GM21515 (cell line): ENCODE measurements around the gene SGSM1.
"Not testable (repeated sequence)": the region's sequence is repeated elsewhere in the genome, so short reads cannot be mapped to it uniquely, and the experiment has no call there.

Experiments
- ATAC-seq: cut with Tn5 transposase; IDR thresholded peaks from one replicate; pipeline ENCODE4 v1.9.1; 2021; ENCODE audit not compliant: unreplicated experiment

SGSM1 gene

DNA sequence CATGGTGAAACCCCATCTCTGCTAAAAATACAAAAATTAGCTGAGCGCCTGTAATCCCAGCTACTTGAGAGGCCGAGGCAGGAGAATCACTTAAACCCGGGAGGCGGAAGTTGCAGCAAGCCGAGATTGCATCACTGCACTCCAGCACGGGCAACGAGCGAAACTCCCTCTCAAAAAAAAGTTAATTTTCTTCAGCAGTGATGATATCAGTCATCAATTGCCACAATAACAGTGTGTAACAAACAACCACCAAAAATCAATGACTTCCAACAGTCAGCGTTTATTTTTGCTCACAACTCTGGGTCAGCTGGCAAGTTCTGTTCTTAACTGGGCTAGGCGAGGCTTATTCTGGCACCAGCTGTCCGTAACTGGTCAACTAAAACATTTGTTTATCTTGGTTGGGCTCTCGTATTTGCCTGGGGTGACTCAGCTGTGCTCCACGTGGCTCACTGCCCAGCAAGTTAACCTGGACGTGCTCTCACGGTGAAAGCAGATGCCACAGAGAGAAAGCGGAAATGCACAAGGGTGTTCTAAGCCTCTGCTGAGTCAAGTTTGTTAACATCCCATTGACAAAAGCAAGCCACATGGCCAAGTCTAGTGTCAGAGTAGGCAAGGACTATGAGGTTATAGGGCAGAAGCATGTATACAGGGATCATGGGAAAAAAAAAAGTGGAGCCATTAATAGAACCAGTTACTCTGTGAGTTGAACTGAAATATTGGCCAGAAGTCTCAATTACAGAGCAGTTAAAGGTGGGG, 88.4 kb downstream of the SGSM1 start:
- no peak for ATAC-seq

DNA sequence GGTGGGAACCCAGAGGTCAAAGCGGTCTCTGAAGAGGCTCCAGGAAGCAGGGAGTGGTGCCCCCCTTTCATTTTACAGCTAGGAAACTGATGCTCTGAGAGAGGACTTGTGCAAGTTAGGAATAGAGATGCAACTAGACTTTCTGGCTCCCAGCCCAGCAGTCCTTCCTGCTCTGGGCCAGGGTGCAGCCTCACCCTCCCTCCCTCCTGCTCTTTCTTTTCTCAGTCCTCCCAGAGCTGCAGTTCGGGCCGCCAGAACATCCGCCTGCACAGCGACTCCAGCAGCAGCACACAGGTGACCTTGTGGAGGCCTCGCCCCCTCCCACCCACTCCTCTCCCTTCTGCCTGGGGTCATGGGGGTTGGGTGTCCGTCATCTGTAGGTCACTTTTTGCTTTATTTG, 89.0 kb downstream of the SGSM1 start:
- no peak for ATAC-seq

- no peak for ATAC-seq
Measured at GRCh38 chr22:24901448-24901847, 95.4 kb downstream of the SGSM1 start.

DNA sequence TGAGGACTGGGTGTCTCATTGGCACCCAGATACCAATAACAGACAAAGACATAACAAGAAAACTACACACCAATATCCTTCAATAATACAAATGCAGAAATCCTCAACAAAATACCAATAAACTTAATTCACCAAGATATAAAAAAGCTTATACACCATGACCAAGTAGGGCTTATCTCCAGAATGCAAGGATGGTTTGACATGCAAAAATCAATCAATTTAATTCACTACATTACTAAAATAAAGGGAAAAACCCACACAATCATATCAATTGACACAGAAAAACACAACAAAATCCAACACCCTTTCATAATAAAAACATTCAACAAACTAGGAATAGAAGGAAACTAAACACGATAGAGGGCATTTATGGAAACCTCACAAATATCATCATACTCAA, 99.9 kb downstream of the SGSM1 start:
- ATAC-seq = no peak

DNA sequence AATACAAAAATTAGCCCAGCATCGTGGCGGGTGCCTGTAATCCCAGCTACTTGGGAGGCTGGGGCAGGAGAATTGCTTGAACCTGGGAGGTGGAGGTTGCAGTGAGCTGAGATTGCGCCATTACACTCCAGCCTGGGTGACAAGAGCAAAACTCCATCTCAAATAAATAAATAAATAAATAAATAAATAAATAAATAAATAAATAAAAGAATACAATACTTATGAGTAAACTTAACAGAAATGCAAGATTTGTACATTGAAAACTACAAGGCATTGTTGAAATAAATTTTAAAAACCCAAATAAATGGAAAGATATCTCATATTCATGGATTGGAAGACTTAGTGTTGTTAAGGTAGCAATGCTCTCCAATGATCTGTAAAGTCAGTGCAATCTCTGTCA, 101.1 kb downstream of the SGSM1 start:
- not testable (repeated sequence) for ATAC-seq

DNA sequence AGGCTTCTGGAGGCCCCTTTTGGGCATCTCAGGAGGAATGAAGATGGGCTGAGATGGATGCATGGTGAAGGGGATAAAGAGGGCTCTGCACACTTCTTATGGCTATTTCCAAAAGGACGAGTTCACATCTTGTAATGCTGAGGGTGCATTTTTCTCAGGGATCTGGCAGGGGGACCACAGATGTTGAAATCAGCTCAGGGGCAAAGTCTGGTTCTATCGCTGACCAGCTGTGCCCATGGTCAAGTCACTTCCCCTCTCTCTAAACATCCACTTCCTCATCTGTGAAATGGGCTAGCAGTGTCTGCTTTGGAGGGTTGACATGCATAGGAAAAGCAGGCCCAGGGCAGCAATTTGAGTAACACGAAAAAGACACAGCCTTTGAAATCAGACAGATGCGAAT, 114.0 kb downstream of the SGSM1 start:
- ATAC-seq = no peak

GRCh38 chr22:24925586-24926427, 119.8 kb downstream of the SGSM1 start:
- no peak for ATAC-seq

DNA sequence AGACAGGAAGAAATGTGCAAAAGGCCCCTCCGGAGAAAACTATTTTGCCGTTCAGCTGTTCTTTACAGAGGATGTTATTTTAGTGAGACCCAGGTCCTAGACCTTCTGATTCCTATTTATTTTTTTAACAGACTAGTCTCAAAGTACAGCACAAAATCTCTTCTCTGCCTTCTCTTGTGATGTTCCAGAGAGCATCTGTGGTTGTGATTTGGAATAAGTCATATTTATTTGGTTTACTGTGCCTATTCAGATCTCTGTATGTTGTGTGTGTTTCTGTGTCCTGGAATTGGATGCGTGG, 120.4 kb downstream of the SGSM1 start:
- ATAC-seq = no peak

GRCh38 chr22:24926849-24927579, 121.0 kb downstream of the SGSM1 start:
- ATAC-seq = no peak

DNA sequence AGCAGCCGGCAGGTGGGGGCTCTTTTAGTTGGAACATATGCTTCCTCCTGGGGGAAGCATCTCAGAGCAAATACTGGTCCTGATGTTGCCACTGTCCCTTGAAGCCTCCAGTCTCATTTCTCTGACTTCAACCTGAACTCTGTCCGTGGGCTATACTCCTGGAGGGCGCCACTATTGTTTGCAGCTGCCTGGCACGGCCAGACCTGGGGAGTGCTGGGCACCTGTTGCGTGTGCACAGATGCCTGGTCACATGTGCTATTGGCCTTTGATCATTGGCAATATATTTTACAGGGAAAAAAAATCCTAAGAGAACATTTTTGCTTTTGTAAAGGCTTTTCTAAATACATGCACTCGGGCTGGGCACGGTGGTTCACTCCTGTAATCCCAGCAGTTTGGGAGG, 122.3 kb downstream of the SGSM1 start:
- no peak for ATAC-seq

GRCh38 chr22:24930678-24931077, 124.7 kb downstream of the SGSM1 start:
- no peak for ATAC-seq

DNA sequence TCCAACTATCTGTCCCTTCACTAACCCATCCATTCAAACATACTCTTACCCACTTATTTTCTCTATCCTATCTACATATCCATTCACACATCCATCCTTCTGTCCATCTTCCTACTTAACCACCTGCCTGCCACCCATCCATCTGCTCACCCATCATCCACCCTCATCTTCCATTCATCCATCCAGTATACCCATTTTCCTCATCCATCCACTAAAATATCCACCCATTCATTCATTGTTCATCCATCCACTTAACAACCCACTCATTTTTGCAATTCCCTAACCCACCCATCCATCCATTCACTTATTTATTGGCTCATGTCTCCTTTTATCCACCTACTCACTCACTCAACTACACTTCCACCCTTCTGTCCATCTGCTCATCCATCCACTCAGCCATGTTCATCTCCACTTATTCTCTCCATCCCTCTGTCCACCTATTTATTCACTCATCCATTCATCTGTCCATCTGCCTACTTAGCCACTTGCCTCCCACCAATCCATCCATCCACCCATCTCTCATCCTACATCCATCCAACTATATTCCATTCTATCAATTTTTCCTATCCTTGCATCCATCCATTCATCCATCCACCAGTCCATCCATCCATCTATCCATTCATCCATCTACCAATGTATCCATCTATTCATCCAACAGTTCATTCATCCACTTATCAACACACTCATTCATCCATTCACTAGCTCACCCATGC, 129.9 kb downstream of the SGSM1 start:
- ATAC-seq = no peak

GRCh38 chr22:24937114-24937513, 131.1 kb downstream of the SGSM1 start:
- no peak for ATAC-seq

DNA sequence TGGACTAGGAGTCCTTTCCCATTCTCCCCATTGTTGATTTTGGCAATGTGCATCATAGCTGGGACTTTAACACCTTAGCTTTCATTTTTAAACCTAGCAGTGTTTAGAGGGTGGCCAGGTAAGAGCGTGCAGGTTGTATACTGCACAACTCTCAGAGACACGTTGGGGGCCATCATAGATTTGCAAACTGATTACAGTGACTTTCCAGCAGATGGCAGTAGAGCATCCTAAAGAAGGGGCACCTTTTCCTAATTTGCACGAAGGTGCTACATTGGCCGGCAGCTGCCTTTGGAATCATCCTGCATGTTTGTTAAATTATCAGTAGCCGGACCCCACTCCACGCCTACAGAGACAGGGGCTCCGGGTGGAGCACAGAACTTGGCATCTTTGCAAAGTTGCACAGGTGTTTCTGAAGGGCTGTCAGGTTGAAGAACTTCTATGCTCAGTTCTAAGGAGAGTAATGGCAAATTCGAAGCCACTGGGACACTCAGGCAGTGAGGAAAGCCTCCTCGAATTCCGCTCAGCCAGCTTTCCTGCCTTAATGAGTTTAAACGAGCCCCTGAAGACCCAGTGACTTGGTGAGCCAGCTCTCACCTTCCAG, 132.8 kb downstream of the SGSM1 start:
- no peak for ATAC-seq

GRCh38 chr22:24942301-24942700, 136.3 kb downstream of the SGSM1 start:
- ATAC-seq = no peak

DNA sequence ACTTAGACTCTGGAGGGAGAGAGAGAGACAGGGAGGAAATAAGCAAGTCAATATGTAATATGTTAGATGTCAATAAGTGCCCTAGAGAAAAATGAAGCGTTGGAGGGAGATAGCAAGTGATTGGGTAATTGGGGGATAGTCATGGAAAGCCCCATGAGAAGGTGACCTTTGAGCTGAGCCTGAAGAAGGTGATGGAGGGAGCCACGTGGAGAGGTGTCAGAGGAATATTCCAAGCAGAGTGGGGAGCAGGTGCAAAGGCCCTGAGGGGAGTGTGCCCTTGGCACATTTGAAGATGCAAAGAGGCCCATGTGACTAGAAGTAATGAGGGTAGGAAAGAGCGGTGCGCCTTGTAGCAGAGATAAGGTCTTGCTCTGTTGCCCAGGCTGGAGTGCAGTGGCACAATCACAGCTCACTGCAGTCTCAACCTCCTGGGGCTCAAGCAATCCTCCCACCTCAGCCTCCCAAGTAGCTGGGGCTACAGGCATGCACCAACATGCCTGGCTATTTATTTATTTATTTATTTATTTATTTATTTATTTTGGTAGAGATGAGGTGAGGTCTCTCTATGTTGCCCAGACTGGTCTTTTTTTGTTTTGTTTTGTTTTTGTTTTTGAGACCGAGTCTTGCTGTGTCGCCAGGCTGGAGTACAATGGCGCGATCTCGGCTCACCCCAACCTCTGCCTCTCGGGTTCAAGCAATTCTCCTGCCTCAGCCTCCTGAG, 138.4 kb downstream of the SGSM1 start:
- ATAC-seq = no peak

DNA sequence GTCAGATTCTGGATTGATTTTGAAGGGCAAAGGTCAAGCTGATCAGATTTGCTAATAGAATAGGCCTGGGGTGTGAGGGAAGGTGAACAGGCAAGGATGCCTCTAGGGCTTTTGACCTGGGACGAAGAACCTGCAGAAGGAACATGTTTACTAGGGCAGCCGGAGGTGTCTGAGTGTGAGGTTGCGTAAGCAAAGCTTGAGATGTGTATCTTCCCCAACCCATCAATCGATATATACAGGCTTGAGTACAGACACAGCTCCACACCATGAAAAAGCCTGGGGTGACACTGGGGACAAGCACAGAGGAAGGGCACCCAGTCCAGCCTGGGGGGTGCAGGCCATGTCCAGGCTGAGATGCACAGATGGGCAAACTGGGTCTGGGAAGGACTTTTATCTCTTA, 139.4 kb downstream of the SGSM1 start:
- no peak for ATAC-seq

GRCh38 chr22:24947383-24947782, 141.4 kb downstream of the SGSM1 start:
- ATAC-seq = no peak

DNA sequence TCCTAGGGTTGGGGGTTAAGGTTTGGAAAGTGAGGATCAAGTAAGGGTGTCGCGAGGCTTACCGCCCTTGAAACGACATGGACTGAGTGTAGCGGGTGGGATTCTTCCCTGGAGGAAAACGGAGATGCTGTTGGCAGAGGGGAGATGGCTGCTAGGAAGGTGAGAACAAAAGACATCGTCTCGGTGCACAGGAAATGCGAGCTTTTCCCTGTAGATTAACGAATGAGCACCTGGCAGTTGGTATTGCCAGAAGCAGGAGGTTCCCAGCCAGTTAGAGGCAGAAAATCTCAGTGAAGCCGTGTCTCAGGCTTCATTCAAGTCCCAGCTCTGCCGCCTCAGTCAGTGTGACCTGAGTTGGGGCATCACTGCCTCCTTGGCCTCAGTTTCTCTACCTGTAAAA, 141.9 kb downstream of the SGSM1 start:
- ATAC-seq = no peak
